ENCODE data around the gene NUB1.

Gene NUB1

DNA sequence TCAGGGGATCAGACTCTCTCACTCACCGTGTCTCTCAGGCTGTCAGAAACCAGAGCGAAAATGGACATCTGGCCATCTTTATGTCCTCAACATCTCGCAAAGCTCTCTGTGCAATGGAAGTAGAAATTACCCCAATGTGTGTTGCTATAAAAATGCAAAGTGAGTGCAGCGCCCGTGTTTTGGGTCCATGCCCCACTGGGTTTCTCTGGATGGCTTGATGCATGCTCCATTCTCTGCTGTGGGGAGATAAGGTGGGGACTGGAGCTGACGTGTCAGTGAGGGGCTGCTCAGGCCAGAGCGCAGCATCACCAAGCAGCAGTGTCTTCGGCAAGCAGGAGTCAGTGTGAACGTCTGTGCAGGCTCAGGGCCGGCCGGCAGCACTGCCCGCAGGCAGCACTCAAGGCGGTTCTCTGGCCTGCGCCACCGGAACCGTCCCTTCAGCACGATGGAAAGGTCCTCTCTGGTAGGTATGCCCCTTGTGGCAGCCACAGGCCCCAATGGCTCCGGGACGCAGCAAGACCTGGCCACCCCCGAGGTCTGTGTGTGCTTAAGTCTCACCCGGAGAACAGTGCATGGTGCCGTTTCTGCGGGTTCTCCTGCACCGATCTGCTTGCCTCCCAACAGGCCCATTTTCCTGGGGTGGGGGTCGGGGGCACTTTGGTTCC, 38.1 kb downstream of the NUB1 start:
- no peak for DNase-seq

- no peak for DNase-seq
Measured at GRCh38 chr7:151380199-151381097, 38.8 kb downstream of the NUB1 start.

DNA sequence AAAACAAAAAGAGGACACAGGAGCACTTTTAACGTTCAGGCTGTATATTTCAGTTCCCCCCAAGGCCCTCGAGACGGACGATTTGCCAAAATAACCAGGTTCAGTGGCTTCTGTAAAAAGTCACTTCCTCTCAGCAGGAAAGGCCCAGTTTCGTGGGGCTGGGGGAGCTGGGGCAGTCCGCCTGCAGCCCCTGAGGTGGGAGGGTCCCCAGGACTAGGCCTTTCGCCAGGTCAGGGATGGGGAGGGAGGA, 39.4 kb downstream of the NUB1 start:
- DNase-seq = no peak

GRCh38 chr7:151381348-151382078, 39.9 kb downstream of the NUB1 start:
- DNase-seq = no peak

DNA sequence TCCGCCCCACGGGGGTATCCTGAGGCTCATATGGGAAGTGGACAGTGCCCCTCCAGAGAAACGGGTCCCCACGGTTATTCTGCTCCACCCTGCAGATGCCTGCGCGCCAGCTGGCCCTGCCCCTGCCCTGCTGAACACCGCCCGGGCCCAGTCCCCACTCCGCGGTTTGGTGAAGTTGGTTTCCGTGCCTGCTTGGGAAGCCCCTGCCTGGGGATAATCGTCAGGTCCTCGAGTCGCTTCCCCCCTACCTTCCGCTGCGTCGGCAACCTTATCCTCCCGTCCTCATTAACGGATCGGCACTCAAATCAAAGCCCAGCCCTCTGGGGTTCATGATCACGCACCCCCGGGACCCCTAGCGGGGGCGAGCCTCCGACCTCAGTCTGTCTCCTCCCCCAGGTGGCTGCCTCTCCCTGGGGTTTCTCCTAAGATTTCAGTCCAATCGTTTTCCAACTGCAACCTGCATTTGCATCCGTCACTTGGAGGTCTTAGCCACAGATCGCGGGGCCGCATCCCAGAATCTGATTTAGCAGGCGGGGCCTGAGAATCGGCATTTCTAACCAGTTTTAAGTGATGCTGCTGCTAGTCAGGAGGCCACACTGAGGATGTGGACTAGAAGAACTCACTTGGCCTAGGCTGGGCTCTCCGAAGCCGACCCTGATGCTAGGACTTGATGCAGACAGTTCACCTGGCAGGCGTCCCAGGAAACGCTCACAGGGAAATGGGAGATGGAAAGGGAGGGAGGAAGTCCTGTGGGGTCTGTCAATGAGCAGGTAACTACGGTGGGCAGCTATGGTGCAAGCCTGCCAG, 40.7 kb downstream of the NUB1 start:
- DNase-seq = no peak

- no peak for DNase-seq
Measured at GRCh38 chr7:151383638-151384351, 42.2 kb downstream of the NUB1 start.

- no peak for DNase-seq
Measured at GRCh38 chr7:151384352-151384697, 42.7 kb downstream of the NUB1 start.

DNA sequence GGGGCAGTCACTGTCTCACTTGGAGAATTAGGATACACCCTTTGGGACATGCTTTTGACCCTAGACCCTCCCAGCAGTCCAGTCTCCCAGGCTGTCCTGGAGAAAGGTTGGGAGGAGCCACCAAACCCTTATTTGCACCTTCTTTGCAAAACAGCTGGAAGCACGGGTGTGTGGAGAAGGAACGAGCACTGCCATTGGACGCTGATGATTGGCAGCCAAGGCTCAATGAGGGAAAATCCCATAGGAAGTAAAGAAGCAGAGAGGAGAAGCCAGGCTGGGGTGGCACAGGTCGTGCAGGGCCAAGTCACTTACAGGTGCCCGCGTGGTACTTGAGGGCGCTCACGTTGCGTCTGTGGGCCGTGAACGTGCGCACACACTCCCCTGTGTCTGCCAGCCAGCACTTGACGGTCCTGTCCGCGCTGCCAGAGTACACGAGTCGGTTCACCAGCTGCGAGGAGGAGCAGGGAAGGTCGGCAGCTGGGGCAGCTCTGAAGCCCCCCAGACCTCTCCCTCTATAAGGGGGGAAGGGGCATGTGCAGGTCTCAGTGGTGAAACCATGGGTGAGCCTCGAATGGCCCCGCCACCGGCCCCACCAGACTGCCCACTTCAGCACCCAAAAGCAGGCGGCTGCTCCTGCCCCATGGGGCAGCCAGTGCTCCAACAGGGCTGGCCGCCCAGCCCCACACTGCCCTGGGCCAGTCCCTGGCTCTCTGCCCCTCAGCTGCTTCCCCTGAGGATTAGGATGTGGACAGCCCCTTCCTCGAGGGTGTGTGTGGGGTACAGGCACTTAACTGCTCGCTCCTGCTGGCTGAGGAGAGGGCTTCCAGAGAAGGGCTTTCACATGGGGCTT, 43.4 kb downstream of the NUB1 start:
- no peak for DNase-seq

DNA sequence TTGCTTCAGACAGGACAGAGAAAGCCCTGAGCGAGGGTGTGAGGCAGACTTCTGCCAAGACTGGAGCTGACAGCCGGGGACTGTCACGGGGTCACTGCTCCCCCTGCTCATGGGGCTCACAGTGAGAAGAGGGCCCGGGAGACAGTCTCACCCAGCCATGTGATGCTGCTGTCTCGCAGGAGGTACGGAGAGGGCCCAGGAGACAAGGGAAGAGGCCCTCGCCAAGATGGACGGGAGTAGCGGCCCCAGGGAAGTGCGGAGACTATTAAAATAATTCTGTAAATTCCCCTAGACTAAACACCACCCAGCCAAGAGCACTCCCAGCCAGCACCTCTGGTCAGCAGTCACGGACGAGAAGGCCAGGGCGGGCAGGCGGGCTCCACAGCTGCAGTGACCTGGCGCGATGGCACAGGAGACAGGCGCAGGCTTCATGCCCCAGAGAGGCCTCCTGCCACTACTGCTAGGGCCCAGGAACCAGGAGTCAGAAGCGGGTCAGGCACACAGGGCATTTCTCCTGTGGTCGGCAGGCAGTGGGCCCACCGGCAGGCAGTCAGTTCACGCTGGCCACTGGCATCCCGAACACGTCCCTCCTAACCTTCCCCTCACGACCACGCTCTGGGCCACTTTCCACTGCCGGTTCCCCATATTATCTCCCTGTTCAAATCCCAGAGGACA, 44.2 kb downstream of the NUB1 start:
- DNase-seq = no peak

DNA sequence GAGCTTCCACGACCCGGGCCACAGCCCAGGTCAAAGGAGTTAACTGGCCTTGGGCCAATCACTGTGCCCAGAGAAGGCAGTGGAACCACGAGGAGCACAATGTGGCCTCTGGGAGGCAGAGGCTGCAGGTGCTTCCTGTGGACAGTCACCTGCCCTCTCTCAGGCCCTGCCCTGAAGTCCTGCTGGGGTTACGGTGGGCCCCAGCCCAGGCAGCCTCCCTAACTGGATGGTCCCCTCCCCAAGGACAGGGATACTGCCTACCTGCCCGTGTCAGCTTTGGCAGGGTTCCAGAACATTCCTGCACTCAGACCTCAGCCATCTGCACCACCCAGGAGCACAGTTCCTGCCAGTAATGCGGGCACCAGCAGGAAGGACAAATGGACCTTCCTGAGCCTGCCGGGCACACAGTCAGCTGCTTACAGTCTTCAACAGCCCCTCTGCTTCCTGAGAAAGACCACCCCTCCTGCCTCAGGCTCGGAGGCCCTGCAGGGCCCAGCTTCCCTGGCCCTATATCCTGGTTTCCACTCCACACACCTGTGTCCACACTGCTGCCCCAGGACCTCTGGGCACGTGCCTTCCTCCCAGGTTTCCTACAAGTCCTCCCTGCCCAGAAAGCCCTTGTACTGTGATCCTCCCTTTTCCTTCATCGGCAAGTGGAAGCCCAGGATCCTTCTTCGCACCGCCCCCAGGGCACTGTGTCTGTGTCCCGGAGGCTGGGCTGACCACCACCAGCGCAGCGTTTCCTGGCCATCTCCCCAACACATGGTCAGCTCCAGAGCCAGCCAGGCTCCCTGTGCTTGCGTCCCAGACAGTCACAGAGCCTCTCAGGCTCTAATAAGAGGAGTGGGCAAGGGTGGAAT, 44.9 kb downstream of the NUB1 start:
- no peak for DNase-seq

DNA sequence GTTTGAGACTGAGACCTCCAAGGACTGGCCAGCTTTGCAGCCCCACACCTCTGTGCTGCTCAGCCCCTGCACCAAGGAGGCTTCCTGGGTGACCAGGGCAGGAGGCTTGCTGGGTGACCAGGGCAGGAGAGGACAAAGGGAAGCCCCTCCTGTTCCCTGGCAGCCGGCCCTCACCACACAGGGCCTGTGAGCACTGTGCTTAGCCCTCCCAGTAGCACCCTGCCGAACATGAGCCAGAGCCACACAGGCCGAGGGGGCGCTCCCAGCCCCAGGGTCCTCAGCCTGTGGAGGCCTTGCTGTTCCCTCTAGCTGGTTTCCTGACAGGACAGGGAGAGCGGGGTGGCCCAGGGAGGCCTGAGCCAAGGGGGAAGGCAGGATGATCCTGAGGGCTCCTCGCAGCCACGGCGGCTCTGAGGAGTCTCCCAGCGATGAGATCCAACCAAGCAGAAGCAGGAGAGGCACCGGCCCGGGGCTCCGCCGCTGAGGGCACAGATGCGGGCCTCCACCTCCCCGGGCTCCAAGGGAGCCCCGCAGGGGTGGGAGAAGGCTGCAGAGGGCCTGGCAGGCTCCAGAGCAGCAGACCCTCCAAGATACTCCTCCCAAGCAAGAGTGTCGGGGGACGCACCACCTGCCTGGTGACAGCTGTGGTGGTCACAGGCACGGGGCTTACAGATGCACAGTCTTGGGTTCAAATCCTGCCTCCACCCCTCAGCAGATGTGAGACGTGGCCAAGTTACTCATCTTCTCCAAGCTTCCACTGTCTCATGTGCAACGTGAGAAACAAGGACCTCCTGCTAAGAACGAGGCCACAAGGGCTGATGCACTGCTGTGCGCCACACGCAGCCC, 45.8 kb downstream of the NUB1 start:
- DNase-seq = no peak

GRCh38 chr7:151388007-151388297, 46.3 kb downstream of the NUB1 start:
- DNase-seq = no peak

DNA sequence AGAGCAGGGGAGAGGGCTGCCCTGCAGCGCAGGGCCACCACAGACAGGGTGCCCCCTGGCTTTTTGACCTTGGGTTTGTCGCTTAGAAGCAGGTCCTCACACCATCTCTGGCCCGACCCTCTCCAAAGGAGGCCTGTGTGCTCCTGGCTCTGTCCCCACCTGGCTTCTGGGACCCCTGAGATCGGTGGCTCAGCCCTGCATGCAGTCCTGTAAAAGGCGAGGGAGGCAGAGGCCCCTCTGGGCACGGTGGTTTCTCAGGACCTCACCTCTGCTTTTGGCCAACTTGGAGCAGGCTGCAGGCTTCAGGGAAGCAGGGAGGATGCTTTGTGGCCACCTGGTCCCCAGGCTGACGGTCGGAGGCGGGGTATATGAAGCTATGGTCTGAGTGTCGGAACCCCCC, 46.8 kb downstream of the NUB1 start:
- no peak for DNase-seq

DNA sequence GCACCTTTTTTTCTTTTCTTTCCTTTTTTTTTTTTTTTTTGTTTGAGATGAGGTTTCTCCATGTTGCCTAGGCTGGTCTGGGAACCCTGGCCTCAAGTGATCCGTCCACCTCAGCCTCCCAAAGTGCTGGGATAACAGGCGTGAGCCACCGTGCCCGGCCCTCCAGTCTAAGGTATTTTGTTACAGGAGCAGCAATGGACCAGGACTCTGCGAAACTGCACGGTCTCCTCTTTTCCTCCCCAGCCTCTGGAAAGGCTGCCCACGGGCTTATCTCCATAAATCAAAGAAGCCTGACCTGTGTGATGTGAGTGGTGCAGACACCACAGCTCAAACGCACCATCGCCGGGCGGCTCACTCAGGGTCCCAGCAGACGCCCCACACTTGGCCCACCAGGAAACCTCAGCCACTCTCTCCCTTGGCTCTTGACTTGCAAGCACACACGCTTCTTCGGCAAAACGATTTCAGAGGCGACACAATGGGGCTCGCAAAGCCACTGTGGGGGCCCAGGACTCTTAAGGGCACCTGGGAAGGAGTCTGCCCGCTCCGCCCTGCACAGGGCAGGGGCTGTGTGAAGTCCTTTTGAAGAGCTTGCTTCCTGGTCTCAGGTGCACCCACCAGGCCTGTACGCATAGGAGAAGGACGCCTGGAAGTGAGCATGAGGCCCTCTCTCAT, 47.6 kb downstream of the NUB1 start:
- DNase-seq = no peak

DNA sequence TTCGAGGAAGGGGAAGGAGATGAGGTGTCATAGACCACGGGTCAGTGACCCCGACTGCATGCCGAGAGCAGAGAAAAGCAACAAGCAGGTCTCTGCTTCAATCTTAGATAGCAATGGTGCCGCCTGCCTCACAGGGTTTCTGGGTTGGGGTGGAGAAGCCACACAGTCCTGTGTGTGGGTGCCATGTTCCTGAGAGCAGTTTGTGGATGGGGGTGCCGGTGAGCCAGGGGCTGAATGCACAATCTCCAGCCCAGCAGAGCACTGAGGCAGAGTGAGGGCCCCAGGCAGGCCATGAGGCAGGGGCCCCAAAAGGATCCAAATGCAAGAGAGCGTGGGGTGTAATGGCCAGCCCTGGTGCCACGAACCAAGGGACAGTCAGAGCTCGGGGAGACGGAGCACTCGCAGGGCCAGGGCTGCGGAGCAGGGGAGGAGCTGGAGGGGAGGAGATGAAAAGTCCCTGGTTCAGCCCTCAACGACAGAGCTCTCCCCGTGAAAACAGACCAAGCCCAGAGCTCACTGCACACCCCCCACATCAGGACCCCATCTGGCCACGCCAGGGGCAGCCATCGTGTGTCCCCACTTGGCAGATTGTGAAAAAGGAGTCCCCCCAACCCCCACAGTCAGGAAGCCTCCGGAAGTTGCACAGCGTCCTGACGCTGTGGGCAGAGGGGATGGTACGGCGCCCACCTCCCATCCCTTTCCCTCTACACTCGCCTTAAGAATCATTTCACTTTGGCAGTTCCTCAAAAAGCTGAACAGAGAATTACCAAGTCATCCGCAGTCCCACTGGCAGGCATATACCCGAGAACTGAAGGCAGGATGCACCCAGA, 48.4 kb downstream of the NUB1 start:
- DNase-seq = no peak

DNA sequence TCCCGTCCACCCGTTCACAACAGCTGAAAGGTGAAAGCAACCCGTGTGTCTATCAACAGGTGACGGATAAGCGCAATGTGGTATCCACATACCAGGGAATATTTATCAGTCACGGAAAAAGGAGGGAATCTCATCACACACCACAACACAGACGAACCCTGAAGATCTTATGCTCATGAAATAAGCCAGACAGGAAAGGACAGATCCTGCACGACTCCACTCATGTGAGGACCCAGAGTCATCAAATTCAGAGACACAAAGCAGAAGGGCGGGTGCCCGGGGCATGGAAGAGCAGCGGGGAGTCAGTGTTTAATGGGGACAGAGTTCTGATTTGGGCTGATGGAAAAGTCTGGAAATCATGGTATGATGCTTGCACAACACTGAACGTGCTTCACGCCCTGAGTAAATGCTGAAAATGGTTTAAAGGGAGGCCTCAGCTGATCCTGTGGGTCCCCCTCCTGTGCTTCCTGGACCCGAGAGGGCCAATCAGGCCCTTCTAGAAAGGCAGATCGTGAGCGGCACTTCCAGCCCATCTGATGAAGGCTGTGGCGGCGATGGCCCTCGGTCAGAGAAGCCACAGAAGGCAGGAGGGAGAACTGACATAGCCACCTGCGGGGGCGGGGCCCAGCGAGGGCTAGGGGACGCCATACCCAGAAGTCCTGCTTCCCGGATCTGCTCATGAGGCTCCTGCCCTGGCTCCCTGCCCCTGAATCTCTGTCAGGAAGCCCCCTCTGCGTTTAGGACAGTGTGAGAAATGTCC, 49.2 kb downstream of the NUB1 start:
- DNase-seq = no peak

DNA sequence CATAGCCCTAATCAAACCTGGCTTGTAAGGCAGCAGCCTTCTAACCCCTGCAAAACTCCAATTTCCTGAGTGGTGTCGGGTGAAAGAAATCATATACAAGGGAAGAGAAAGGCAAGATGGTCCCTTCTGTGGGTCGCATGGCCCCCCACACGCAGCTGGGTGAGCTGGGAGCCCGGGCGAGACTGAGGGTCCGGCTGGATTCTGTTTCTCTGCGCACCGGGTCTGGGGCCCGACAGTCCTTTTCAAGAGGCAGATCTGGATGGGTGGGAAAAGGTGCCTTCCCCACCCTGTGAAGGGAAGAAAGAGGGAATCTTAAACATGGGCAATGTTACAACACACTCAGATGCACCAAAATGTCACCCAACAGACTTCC, 49.7 kb downstream of the NUB1 start:
- DNase-seq = no peak

Measured in SHP77 (cell line).